OCI-LY1 (cell line): ENCODE measurements around the gene TMEM9B.

ENCODE experiments used
- H2AFZ ChIP-seq: fragments of 200-600 bp; sonication (generic), shearing (Covaris generic); 2 replicates; pipeline ENCODE4 v1.6.0; 2014; ENCODE audit warnings: antibody characterized with exemption, mild to moderate bottlenecking, low read length
- H3F3A ChIP-seq: fragments of 200-600 bp; sonication (generic), shearing (Covaris generic); 2 replicates; pipeline ENCODE4 v1.6.0; 2014; ENCODE audit warnings: mild to moderate bottlenecking, antibody characterized with exemption, low read length, moderate library complexity; ENCODE audit not compliant: insufficient read depth
- H3K27ac ChIP-seq: fragments of 200-600 bp; sonication (generic); 2 replicates; pipeline ENCODE4 v1.5.1; 2014; ENCODE audit warnings: low read length, mixed run types, mild to moderate bottlenecking, low read depth; ENCODE audit not compliant: poor library complexity, severe bottlenecking
- H3K27me3 ChIP-seq: fragments of 200-600 bp; sonication (generic); 2 replicates; pipeline ENCODE4 v1.6.0; 2014; ENCODE audit warnings: antibody characterized with exemption, mild to moderate bottlenecking, low read length, moderate library complexity; ENCODE audit not compliant: insufficient read depth
- H3K36me3 ChIP-seq: fragments of 200-600 bp; sonication (generic); 2 replicates; pipeline ENCODE4 v1.6.1; 2014; ENCODE audit warnings: mild to moderate bottlenecking, antibody characterized with exemption, low read length, moderate library complexity, mixed read lengths; ENCODE audit not compliant: insufficient read depth
- H3K4me1 ChIP-seq: fragments of 200-600 bp; sonication (generic); 2 replicates; pipeline ENCODE4 v1.5.1; 2014; ENCODE audit warnings: mild to moderate bottlenecking, low read length, moderate library complexity; ENCODE audit not compliant: insufficient read depth, severe bottlenecking
- H3K4me2 ChIP-seq: fragments of 200-600 bp; sonication (generic), shearing (Covaris generic); 2 replicates; pipeline ENCODE4 v1.6.1; 2014; ENCODE audit warnings: low read length
- H3K4me3 ChIP-seq: fragments of 200-600 bp; sonication (generic); 2 replicates; pipeline ENCODE4 v1.5.1; 2014; ENCODE audit warnings: low read length, low read depth, mild to moderate bottlenecking, mixed read lengths; ENCODE audit not compliant: poor library complexity, severe bottlenecking
- H3K79me2 ChIP-seq: fragments of 200-600 bp; shearing (Covaris generic); 2 replicates; pipeline ENCODE4 v1.6.1; 2016; ENCODE audit warnings: mixed run types, low read length, mixed read lengths; ENCODE audit not compliant: insufficient read depth
- H3K9ac ChIP-seq: fragments of 200-600 bp; sonication (generic), shearing (Covaris generic); 2 replicates; pipeline ENCODE4 v1.6.1; 2014; ENCODE audit warnings: mild to moderate bottlenecking, low read length, mixed read lengths
- H3K9me2 ChIP-seq: fragments of 200-600 bp; sonication (generic), shearing (Covaris generic); 2 replicates; pipeline ENCODE4 v1.6.1; 2014; ENCODE audit warnings: low read depth, mild to moderate bottlenecking, low read length, mixed read lengths
- H3K9me3 ChIP-seq: fragments of 200-600 bp; shearing (Covaris generic); 2 replicates; pipeline ENCODE4 v1.6.1; 2014; ENCODE audit warnings: low read length, mixed read lengths
- H4K20me1 ChIP-seq: fragments of 200-600 bp; sonication (generic), shearing (Covaris generic); 2 replicates; pipeline ENCODE4 v1.6.0; 2016; ENCODE audit warnings: mild to moderate bottlenecking, low read length; ENCODE audit not compliant: insufficient read depth
- CTCF ChIP-seq: fragments of 200-600 bp; sonication (generic), shearing (Covaris generic); IDR thresholded peaks from 2 replicates; pipeline ENCODE4 v1.5.1; 2017; ENCODE audit warnings: mild to moderate bottlenecking, antibody characterized with exemption, low read length, moderate library complexity, mixed read lengths
- EZH2 ChIP-seq: fragments of 200-600 bp; sonication (generic), shearing (Covaris generic); IDR thresholded peaks from 2 replicates; pipeline ENCODE4 v1.8.0; 2017; ENCODE audit warnings: borderline replicate concordance, mixed run types, mild to moderate bottlenecking, antibody characterized with exemption, low read length, moderate library complexity, mixed read lengths

TMEM9B gene

GRCh38 chr11:8927233-8927632, 37.0 kb downstream of the TMEM9B start:
- Histone ChIP-seq H3K36me3 (no peaks in the 10 kb centered on the region), H3K4me1 (no peaks in the 10 kb centered on the region), H3K9me2 (no peaks in the 10 kb centered on the region), H3K9ac (no peak overlapping the region), H3K27me3 (no peaks in the 10 kb centered on the region), H3K79me2 (no peaks in the 10 kb centered on the region), H3K4me3 (no peak overlapping the region), H4K20me1 (no peaks in the 10 kb centered on the region), H3F3A (no peaks in the 10 kb centered on the region), H3K4me2 (no peak overlapping the region), H3K27ac (no peak overlapping the region), H2AFZ (no peak overlapping the region), H3K9me3 (no peaks in the 10 kb centered on the region)
- no peak for TF ChIP-seq EZH2
- TF ChIP-seq CTCF, result no peak

- H3K79me2 ChIP-seq, result no peaks in the 10 kb centered on the region
- H3K27me3 ChIP-seq, result no peaks in the 10 kb centered on the region
- no peak overlapping the region for H3K4me3 ChIP-seq
- no peaks in the 10 kb centered on the region for H3K36me3 ChIP-seq
- no peaks in the 10 kb centered on the region for H3K9me2 ChIP-seq
- H3K4me1 ChIP-seq, result no peaks in the 10 kb centered on the region
- no peak overlapping the region for H3K4me2 ChIP-seq
- H3K9ac ChIP-seq, result no peak overlapping the region
- H4K20me1 ChIP-seq, result no peaks in the 10 kb centered on the region
- no peak overlapping the region for H3K27ac ChIP-seq
- no peak overlapping the region for H2AFZ ChIP-seq
- no peaks in the 10 kb centered on the region for H3F3A ChIP-seq
- no peak for TF ChIP-seq CTCF
- no peak for TF ChIP-seq EZH2
- H3K9me3 ChIP-seq, result no peaks in the 10 kb centered on the region
Observed at GRCh38 chr11:8926236-8926635, 38.0 kb downstream of the TMEM9B start.

- TF ChIP-seq EZH2, result no peak
- no peak for TF ChIP-seq CTCF
- no peaks in the 10 kb centered on the region for H3F3A ChIP-seq
- H3K27ac ChIP-seq, result no peak overlapping the region
- no peaks in the 10 kb centered on the region for H3K36me3 ChIP-seq
- H3K9me3 ChIP-seq, result no peaks in the 10 kb centered on the region
- no peaks in the 10 kb centered on the region for H3K79me2 ChIP-seq
- H3K9ac ChIP-seq, result no peak overlapping the region
- H3K4me2 ChIP-seq, result no peak overlapping the region
- no peaks in the 10 kb centered on the region for H3K27me3 ChIP-seq
- H4K20me1 ChIP-seq, result no peaks in the 10 kb centered on the region
- H3K4me1 ChIP-seq, result no peaks in the 10 kb centered on the region
- H3K4me3 ChIP-seq, result no peak overlapping the region
- no peak overlapping the region for H2AFZ ChIP-seq
- no peaks in the 10 kb centered on the region for H3K9me2 ChIP-seq
Observed at GRCh38 chr11:8925711-8926110, 38.5 kb downstream of the TMEM9B start.
